ENCODE results near the gene NAP1L5.

Gene NAP1L5

GRCh38 chr4:88713782-88714181, 16.2 kb upstream of the NAP1L5 start:
- TF ChIP-seq, protein P1, sequence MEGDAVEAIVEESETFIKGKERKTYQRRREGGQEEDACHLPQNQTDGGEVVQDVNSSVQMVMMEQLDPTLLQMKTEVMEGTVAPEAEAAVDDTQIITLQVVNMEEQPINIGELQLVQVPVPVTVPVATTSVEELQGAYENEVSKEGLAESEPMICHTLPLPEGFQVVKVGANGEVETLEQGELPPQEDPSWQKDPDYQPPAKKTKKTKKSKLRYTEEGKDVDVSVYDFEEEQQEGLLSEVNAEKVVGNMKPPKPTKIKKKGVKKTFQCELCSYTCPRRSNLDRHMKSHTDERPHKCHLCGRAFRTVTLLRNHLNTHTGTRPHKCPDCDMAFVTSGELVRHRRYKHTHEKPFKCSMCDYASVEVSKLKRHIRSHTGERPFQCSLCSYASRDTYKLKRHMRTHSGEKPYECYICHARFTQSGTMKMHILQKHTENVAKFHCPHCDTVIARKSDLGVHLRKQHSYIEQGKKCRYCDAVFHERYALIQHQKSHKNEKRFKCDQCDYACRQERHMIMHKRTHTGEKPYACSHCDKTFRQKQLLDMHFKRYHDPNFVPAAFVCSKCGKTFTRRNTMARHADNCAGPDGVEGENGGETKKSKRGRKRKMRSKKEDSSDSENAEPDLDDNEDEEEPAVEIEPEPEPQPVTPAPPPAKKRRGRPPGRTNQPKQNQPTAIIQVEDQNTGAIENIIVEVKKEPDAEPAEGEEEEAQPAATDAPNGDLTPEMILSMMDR (IDR thresholded peaks at IDR 0.05; ENCODE audit: insufficient read depth, low read depth, low read length, missing control alignments) = no peak
- H3K4me3 ChIP-seq (ENCODE audit: low read depth, low read length) = no peak overlapping the region
- DNase-seq (ENCODE audit: low read depth) = no peak

DNA sequence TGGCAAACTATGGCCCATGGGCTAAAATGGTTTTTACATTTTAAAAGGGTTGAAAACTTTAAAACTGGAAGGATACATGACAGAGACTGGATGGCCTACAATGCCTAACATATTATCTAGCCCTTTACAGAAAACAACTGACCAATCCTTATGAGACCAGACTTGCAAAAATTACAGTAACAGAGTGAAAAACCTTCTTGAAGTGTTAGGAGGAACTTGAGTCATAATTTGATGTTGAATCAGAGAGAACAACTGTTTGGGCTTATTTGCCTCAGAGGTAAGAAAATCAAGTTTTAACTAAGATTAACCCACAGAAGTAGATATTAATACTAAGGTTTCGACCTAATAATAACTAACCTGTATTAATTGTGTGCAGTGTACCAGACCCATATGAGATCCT, 12.4 kb upstream of the NAP1L5 start:
- no peak overlapping the region for H3K4me3 ChIP-seq (ENCODE audit: low read depth, low read length)
- no peak for DNase-seq (ENCODE audit: low read depth)
- TF ChIP-seq, protein P1 (IDR thresholded peaks at IDR 0.05; ENCODE audit: insufficient read depth, low read depth, low read length, missing control alignments) = no peak

DNA sequence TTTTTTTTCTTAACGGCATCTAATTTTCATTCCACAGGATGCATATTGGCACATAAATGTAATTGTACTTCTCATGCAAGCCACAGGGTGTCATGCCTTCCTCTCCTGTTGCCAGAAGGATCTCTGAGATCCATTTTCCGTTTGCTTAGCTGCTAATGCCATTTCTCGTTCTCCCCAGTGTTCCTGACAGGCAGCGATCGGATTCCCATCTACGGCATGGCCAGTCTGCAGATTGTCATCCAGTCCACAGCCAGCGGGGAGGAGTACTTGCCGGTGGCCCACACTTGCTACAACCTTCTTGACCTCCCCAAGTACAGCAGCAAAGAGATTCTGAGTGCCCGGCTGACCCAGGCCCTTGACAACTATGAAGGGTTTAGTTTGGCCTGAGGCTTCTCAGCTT, 8.9 kb upstream of the NAP1L5 start:
- no peak for DNase-seq (ENCODE audit: low read depth)
- no peak overlapping the region for H3K4me3 ChIP-seq (ENCODE audit: low read depth, low read length)
- TF ChIP-seq, protein P1 (IDR thresholded peaks at IDR 0.05; ENCODE audit: insufficient read depth, low read depth, low read length, missing control alignments) = no peak

- TF ChIP-seq, protein P1 (IDR thresholded peaks at IDR 0.05; ENCODE audit: insufficient read depth, low read depth, low read length, missing control alignments) = no peak
- no peak overlapping the region for H3K4me3 ChIP-seq (ENCODE audit: low read depth, low read length)
- DNase-seq (ENCODE audit: low read depth) = no peak
These were observed 8.3 kb upstream of the NAP1L5 start for GRCh38 chr4:88705805-88706492.

DNA sequence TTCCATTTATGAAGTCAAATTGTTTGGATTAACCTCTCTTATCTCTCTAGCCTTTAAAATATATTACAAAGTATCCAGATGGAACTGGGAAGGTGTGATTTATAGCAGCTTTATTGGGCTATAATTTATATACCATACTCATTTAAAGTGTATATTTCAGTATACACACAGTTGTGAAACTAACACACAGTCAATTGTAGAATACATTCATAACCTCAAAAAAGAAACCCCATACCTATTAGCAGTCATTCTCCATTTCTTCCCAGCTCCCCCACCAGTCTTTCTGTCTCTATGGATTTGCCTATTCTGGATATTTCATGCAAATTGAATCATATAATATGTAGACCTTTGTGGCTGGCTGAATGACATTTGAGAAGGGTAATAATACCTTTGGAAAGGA, 7.6 kb upstream of the NAP1L5 start:
- no peak for DNase-seq (ENCODE audit: low read depth)
- H3K4me3 ChIP-seq (ENCODE audit: low read depth, low read length) = no peak overlapping the region

DNA sequence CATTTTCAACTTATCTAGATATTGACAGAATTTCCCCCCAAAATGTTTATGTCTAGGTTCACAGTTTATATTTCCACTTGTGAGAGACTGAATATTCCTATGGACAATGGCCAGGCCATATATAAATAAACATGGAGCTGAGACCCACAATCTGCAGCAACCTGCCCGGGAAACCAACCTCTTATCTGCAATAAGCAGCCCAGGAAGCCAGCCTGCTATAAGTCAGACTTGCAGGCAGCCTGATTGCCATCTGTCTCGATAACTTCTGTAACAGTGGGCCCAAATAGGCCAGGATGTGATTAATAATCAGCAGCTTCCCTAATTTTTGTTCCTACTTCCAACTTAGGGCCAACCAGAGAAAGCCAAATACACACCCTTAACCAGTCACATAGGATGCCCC, 5.2 kb upstream of the NAP1L5 start:
- H3K4me3 ChIP-seq (ENCODE audit: low read depth, low read length) = no peak overlapping the region
- DNase-seq (ENCODE audit: low read depth) = no peak
- TF ChIP-seq, protein P1 (IDR thresholded peaks at IDR 0.05; ENCODE audit: insufficient read depth, low read depth, low read length, missing control alignments) = no peak

More for the DNA sequence above, 7.6 kb upstream of the NAP1L5 start:
- TF ChIP-seq, protein P1 (IDR thresholded peaks at IDR 0.05; ENCODE audit: insufficient read depth, low read depth, low read length, missing control alignments) = no peak

DNA sequence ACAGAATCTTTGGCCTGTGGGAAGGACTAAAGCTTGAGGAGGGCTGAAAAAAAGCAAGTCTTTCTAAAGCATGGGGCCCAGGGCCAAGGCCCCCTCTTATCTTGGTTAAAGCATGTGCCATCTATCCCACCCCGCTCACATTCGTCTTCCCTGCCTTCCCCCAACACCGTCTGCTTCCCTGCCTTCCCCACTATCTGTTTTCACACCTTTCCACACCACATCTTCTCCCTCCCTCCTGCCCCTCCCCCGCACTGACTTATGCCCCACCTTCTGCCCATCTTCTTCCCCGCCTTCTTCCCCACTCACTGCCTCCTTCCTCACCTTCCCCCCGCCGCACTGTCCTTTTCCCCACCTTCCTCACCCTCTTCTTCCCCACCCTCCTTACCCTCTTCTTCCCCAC, 890 bp upstream of the NAP1L5 start:
- TF ChIP-seq, protein P1 (IDR thresholded peaks at IDR 0.05; ENCODE audit: insufficient read depth, low read depth, low read length, missing control alignments) = no peak
- no peak overlapping the region for H3K4me3 ChIP-seq (ENCODE audit: low read depth, low read length)
- DNase-seq (ENCODE audit: low read depth) = no peak
